Keratinocyte (primary cell): ENCODE results near the gene ZNF747.

Experiments
- EZH2 ChIP-seq: IDR thresholded peaks from one replicate; pipeline ENCODE4 v1.6.1; 2012; ENCODE audit warnings: inconsistent platforms, mild to moderate bottlenecking, low read length, moderate library complexity
- TF ChIP-seq, protein P1 (sequence below), 3 experiments: IDR thresholded peaks in 1 of 3; conservative IDR thresholded peaks in 1 of 3; optimal IDR thresholded peaks in 1 of 3; 2 replicates in 2 of 3; 3 replicates in 1 of 3; pipeline versions ENCODE3 to v1.5.1; 2011; ENCODE audit warnings: low read length in 3 of 3, mild to moderate bottlenecking in 3 of 3, moderate library complexity in 2 of 3, control low read depth in 1 of 3, inconsistent platforms in 1 of 3; ENCODE audit not compliant: insufficient read depth in 2 of 3; ENCODE audit errors: extremely low read depth in 1 of 3

DNA sequence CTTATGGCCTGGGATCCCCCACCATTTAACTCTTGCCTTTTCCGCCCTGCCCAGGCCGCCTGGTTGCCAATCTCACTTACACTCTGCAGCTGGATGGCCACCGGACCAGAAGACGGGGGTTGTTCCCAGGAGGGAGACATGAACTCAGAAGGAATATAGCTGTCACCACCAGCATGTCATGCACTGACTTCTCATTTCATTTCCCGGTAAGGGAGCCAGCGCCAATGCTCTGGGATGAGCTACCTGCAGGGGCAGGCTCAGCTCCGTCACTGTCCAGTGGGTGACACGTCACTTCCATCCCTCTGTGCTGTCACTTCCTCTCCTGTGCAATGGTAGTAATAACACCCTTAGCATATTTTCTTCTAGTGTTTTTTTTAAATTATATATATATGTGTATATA is 35.4 kb downstream of the ZNF747 start:
- TF ChIP-seq, protein P1, sequence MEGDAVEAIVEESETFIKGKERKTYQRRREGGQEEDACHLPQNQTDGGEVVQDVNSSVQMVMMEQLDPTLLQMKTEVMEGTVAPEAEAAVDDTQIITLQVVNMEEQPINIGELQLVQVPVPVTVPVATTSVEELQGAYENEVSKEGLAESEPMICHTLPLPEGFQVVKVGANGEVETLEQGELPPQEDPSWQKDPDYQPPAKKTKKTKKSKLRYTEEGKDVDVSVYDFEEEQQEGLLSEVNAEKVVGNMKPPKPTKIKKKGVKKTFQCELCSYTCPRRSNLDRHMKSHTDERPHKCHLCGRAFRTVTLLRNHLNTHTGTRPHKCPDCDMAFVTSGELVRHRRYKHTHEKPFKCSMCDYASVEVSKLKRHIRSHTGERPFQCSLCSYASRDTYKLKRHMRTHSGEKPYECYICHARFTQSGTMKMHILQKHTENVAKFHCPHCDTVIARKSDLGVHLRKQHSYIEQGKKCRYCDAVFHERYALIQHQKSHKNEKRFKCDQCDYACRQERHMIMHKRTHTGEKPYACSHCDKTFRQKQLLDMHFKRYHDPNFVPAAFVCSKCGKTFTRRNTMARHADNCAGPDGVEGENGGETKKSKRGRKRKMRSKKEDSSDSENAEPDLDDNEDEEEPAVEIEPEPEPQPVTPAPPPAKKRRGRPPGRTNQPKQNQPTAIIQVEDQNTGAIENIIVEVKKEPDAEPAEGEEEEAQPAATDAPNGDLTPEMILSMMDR (optimal IDR thresholded peaks at IDR 0.05 in 1 of 3, IDR thresholded peaks at IDR 0.05 in 1 of 3, conservative IDR thresholded peaks at IDR 0.05 in 1 of 3; ENCODE audit: extremely low read depth in 1 of 3, insufficient read depth in 2 of 3, low read length in 3 of 3), result no peak
- TF ChIP-seq EZH2, result no peak
